ENCODE data around the gene GPC6. TPM values are rescaled to one million over a fixed set of nuclear protein-coding genes. Genes with fewer than 3 reads are reported as not detected.

The GPC6 gene
- total and polyA plus RNA-seq, 2 donors (not counting 3 experiments of a cell fraction or from before 2014, with no cell fraction given), result 0.01 TPM; not detected in 1

DNA sequence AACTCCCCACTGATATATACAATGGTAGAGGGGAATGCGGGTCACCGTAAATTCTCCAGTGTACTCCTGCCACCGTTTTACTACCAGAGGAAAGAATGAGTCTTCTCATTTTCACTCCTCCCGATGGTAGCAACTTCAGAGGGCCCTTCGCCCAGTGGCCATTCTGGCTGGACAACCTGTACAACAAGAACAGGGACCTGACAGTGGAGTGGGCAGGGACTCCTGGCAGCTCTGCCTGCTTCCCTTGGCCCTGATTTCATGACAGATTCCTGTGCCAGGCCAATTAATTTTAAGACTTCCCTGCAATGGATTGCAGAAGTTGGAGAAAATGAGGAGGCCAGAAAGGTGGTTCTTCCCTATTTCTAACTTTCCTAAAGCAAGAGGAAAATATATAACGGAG, 148.9 kb downstream of the GPC6 start:
- no peaks in the 10 kb centered on the region for H3K4me1 ChIP-seq (ENCODE audit: control insufficient read depth, extremely low read depth, insufficient read depth, low read length)
- H3K4me2 ChIP-seq (ENCODE audit: insufficient read depth, low read length), result no peak overlapping the region
- ChIA-PET CTCF (no interaction called here), POLR2A (no interaction called here)
- H3K9me1 ChIP-seq (replicated peaks; ENCODE audit: control insufficient read depth, extremely low read depth, insufficient read depth, low read length), result no peaks in the 10 kb centered on the region
- H3K79me2 ChIP-seq (ENCODE audit: control insufficient read depth, insufficient read depth, low read length), result no peaks in the 10 kb centered on the region
- no peaks in the 10 kb centered on the region for H3K27me3 ChIP-seq (ENCODE audit: control insufficient read depth in 2 of 2, insufficient read depth in 2 of 2, low read length in 2 of 2)
- BruUV-seq (replicated peaks), result no TSS peak
- intact Hi-C loops (cut with micrococcal nuclease) (no loop called here), dilution Hi-C loops (cut with MboI; ENCODE audit: extremely low pct_ligation_motif_present, low sequenced_read_pairs) (no loop called here)
- DNase-seq (ENCODE audit: low read depth, low spot score), result no peak
- no peak overlapping the region for H3K27ac ChIP-seq (ENCODE audit: insufficient read depth, low read depth, low read length)
- H3K9ac ChIP-seq (replicated peaks; ENCODE audit: extremely low read depth, insufficient read depth, low read length), result no peak overlapping the region
- H2AFZ ChIP-seq (ENCODE audit: low read depth, low read length), result no peak overlapping the region
- no peaks in the 10 kb centered on the region for H3K36me3 ChIP-seq (ENCODE audit: control insufficient read depth in 2 of 2, extremely low read depth in 1 of 2, insufficient read depth in 2 of 2, low read length in 2 of 2)
- H4K20me1 ChIP-seq (replicated peaks; ENCODE audit: control insufficient read depth, extremely low read depth, insufficient read depth, low read length), result no peaks in the 10 kb centered on the region
- no peak overlapping the region for H3K4me3 ChIP-seq (replicated peaks in 1 of 3; ENCODE audit: insufficient read depth in 1 of 3, low read depth in 1 of 3, low read length in 3 of 3)
- H3K9me3 ChIP-seq (replicated peaks; ENCODE audit: control insufficient read depth, insufficient read depth, low read length), result peaks cover 6% of the 10 kb centered on the region
- no peak for FAIRE-seq
- TF ChIP-seq POLR2A (IDR thresholded peaks at IDR 0.05; ENCODE audit: low read depth, low read length) (no peak), FOS (IDR thresholded peaks at IDR 0.05; ENCODE audit: borderline replicate concordance, insufficient read depth, low read length) (no peak), JUN (IDR thresholded peaks at IDR 0.05; ENCODE audit: borderline replicate concordance, insufficient read depth, insufficient read length, low read depth) (no peak), MYC (IDR thresholded peaks at IDR 0.05; ENCODE audit: low read depth, low read length) (no peak), POLR2AphosphoS5 (IDR thresholded peaks at IDR 0.05; ENCODE audit: insufficient read depth, low read depth, low read length) (no peak), EZH2 (IDR thresholded peaks at IDR 0.05; ENCODE audit: borderline replicate concordance, low read depth, low read length, severe bottlenecking) (no peak), GATA2 (IDR thresholded peaks at IDR 0.05; ENCODE audit: insufficient read depth, insufficient read length, low read depth, low read length) (no peak)
- TF ChIP-seq, protein P1, sequence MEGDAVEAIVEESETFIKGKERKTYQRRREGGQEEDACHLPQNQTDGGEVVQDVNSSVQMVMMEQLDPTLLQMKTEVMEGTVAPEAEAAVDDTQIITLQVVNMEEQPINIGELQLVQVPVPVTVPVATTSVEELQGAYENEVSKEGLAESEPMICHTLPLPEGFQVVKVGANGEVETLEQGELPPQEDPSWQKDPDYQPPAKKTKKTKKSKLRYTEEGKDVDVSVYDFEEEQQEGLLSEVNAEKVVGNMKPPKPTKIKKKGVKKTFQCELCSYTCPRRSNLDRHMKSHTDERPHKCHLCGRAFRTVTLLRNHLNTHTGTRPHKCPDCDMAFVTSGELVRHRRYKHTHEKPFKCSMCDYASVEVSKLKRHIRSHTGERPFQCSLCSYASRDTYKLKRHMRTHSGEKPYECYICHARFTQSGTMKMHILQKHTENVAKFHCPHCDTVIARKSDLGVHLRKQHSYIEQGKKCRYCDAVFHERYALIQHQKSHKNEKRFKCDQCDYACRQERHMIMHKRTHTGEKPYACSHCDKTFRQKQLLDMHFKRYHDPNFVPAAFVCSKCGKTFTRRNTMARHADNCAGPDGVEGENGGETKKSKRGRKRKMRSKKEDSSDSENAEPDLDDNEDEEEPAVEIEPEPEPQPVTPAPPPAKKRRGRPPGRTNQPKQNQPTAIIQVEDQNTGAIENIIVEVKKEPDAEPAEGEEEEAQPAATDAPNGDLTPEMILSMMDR (IDR thresholded peaks at IDR 0.05; ENCODE audit: extremely low read depth in 1 of 2, insufficient read depth in 1 of 2, low read depth in 1 of 2, low read length in 2 of 2), result no peak
- TF ChIP-seq, protein P2, sequence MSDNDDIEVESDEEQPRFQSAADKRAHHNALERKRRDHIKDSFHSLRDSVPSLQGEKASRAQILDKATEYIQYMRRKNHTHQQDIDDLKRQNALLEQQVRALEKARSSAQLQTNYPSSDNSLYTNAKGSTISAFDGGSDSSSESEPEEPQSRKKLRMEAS (IDR thresholded peaks at IDR 0.05; ENCODE audit: insufficient read depth, insufficient read length), result no peak

Data from endothelial cell of umbilical vein (primary cell).